GM21576 (cell line): Measurements from ENCODE around the gene F5.

Source experiments
- ATAC-seq: cut with Tn5 transposase; IDR thresholded peaks from one replicate; pipeline ENCODE4 v1.9.1; 2021; ENCODE audit warnings: mild to moderate bottlenecking, moderate library complexity; ENCODE audit not compliant: unreplicated experiment

The F5 gene

DNA sequence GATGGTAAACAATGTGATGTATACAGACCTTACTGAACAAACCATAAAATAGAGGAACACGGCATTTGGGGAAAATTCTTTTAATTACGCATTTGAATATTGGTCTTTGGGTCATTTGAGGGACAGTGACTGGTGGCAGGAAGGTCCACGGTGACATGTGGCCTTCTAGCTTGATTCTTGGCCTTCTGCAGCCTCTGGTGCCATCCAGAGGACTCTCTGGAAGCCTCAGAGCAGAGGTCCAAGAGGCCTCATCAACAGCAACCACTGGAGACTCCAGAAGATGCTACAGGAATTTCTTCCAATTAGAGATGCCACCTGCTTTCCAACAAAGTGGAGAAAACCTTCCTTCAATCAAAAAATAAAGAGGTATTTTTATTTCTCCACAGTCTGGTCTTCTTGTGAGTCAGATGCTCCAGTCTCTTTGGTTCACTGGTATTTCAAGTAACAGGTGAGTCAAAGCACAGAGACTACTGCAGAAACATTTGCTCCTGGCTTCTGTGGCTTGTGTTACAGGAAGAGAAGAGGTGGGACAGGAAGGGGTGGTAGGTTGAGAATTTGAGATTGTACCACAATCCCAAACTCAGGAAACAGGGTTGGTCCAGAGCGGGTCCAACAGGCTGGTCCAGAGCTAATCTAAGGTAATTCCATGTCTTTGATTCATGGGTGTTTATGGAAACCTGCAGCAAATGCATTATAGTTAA, 2.7 kb upstream of the F5 start:
- no peak for ATAC-seq

DNA sequence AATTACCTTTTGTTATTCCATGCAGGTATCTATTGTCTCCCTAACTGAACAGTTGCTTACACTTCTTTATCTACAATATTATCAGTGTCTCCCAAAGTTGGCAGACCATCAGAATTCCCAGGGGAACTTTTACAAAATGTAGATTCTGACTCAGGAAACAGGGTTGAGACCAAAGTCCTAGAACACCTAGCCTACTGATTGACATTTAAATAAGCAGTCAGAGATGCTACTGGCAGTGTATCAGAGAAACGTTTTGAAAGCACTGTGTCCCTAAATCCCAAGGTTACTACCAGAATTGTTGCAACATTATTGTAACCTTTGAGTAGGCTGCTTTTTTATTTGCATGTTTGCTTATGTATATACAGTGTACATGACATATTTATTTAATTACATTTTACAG, 1.8 kb upstream of the F5 start:
- no peak for ATAC-seq

DNA sequence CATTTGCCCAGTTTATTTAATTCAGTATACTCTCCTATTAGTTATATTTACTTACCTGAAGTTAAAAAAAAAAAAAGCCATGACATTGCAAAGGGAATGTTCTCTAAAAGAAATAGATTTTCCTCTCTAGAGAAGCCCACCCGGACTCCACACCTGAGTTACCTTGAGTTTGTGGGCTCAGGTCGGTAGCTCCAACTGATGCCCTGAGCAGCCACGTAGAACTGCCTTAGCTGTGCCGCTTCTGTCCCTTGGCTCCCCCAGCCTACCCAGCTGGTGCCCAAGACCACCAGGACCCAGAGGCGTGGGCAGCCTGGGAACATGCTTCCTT, 250 bp downstream of the F5 start:
- ATAC-seq = no peak

DNA sequence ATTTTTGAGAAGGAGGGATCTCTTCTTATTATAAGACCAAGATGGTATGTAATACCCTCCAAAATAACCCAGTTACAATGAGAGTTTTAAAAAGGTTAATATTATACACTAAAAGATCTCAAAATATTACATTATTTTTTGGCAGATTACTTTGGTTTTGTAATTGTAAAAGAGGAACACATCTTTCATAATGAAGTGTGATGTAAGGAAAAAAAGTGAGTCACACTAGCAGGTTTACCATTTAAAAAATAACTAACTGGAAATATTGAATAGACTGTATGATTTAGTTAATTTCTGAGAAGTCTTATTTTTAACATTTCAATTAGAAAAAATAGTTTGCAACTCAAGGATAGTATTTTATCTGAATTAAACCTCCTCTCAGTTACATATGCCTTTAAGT, 1.1 kb downstream of the F5 start:
- no peak for ATAC-seq

DNA sequence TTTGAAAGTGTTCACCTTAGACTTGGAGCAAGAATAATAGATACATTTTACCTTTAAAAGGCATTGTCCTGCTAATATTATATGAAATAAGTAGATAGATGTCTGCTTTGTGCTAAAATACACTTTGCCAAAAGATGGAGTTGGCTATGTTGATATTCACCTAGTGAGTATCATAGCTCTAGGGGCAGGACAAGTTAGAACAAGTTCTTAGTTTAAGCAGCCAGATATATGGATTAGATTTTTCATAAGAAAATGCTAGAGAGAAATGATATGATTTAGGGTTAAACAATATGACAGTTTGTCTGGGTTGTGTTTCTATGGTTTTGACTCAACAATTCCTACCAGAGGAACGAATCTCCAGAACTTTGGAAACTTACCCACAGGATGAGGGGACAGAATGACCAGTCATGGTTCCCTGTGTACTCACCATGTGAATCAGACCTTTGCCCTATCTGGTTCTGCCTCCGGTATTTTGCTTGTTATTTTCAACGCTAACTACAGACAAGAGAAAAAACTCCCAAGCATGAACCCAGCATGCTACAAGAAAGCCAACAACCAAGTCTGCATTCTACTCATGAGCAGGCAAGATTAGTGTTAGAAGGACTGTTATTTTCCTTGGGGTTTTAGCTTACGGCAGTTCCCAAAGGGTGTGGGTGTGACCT, 1.7 kb downstream of the F5 start:
- ATAC-seq = no peak

DNA sequence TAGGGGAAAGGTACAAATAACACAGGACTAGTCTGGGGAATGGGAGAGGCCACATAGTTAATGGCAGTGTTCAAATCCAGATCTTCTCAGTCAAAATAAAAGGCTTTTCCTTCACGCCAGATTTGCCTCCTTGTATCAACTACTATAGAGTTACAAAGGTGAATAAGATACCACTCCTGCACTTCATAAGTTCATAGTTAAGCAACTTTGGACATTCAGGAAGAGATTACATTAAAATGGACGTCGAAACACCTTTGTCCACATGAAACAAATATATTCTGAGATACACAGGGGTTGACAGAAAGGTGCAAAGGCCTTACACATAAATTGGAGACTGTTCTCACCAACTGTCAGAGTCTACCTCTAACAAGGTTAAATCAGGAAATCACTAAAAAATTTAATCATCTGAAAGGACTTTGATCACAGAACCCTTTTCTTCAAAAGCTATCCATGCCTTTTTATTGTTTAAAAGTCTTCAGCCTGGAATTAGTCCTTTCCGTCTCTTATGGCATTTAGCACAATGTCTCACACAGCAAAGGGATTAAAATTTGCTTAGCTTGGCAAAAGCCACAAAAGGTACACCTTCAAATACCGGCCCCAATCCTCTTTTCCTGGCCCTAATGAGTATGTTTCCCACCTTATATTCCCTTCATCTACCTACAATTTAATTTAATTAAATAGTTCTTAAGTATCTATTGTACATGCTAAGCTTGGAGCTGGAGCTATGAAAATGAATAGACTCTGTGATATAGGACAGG, 8.1 kb downstream of the F5 start:
- ATAC-seq = no peak

DNA sequence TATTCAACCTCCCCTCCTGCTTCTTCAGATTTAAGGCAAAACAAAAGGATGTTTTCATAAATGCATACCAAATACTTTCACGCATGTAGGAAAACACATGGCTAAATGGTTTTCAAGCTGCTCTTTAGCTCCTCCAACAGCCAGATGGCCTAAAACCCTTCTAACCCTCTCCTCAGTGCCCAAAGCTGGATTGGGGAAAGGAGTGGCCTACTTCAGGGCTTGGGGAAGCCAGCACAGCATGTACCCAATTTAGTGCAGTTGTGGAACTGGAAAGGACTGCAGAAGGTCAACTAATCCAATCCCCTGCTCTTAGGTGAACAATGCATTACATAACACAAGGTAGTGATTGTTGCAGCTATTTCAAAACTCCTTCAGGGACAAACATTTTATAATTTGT, 9.3 kb downstream of the F5 start:
- ATAC-seq = no peak

DNA sequence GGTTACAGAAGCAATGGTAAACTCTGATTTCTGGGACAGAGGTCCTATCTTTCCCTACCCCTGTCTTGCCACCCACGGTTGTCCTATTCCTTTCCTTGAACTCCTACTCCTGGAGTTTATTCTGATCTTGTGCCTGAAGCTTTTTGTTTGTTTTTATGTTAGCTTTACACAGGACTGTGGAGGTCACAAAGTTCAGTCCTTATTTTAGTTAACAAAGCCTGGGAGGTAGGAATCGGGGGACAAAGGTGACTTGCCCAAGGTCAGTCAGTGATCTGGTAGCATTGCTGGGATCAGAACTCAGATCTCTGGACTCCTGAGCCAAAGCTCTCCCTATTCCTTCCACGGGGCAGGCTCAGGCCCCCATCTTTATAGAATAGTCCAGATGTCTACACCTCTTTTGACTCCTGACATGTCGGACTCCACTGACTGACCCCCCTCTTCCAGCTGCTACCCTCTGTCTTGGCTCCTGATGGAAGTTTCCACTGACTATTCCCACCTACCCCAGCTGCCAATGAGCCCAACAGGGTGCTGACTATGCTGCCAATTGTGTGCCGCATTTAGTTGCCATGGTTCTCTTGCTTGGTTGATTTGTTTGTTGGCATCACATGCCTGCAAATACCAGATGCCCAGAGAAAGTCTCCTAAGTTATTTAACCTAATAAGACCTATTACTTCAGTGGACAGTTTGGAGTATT, 9.9 kb downstream of the F5 start:
- no peak for ATAC-seq

DNA sequence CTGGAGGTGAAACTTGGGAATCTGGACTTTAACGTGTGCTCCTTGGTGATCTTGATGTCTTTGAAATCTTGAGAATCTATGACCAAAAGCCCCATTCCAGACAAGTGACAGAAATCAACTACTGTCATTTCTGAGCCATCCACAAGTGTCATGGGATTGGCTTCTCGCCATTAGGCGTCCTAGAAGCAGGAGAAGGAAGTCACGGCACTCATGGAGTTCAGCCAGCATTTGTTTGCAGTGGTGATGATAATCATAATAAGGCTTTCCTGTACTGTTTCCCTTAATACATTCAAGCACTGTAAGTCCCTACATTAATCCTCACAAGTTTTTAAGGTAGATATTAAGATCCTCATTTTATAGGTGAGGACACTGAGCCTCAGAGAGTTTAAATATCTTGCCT, 11.9 kb downstream of the F5 start:
- ATAC-seq = no peak

DNA sequence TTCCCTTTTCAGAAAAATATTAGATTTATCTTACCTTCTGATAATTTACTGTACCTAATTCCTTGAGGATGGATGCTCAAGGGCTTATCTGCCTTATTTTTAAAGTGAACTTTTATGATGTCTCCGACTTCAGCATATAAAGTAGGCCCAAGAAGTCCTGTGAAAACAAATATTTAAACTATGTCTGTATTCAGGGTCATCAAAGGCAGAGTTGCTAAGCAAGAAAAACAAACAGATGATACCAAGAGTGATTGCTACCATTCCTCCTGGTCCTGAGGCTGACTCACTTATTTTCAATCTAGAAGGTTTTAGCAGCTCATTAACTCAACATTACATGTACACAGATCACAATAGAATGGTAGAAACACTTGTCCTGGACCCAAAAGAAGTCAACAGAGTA, 14.1 kb downstream of the F5 start:
- ATAC-seq = no peak

DNA sequence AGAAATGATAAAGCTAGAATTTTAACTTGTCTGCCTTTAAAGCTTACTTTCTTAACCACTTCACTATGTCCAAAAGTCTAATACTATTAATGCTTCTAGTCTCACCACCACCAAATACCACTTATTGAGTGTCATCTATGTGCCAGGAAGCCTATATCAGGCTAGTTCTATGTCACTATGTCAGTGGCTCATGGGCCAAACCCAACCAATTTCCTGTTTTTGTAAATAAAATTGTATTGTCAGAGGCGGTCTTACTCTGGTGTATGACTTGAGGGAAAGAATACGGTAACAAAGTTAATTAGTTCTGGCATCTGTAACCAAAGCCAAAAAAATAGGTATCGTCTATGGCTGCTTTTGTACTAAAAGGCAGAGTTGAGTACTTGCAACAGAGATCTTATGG, 14.8 kb downstream of the F5 start:
- no peak for ATAC-seq

DNA sequence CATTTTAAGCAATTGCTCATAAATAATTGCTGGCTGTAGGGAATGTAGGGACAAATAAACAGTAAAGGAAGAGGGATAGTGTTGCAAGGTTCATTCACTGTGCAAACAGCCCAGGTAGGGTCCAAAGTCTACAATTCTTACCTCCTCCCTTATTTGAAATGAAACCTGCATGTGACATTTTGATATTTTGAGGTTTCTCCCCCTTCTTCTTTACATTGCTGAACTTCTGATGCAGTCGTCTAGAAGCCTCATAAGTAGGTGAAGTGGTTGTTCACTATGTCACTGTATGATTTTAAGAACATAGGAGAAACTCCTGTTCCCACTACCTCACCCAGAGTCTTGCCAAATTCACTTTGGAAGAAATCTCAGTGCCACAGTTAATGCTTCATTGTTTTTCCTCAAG, 16.1 kb downstream of the F5 start:
- no peak for ATAC-seq

DNA sequence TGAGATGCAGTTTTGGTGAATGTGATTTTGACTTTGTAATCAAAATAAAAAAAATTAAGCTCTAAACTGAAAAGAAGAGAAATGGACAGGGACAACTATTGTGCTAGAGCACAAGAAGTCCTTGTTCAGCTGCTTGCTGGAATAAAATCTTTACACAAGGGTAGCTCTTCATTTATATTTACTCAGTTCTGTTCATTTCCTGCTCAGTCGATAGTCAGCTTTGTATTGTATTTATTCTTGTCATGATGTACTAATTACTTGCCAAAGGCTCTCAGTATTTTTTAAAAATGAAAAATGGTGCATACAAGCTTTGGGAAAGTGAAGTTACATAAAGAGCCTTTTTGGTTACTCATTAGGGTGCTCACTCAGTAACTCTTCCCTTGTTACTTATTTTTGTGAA, 17.8 kb downstream of the F5 start:
- ATAC-seq = no peak

DNA sequence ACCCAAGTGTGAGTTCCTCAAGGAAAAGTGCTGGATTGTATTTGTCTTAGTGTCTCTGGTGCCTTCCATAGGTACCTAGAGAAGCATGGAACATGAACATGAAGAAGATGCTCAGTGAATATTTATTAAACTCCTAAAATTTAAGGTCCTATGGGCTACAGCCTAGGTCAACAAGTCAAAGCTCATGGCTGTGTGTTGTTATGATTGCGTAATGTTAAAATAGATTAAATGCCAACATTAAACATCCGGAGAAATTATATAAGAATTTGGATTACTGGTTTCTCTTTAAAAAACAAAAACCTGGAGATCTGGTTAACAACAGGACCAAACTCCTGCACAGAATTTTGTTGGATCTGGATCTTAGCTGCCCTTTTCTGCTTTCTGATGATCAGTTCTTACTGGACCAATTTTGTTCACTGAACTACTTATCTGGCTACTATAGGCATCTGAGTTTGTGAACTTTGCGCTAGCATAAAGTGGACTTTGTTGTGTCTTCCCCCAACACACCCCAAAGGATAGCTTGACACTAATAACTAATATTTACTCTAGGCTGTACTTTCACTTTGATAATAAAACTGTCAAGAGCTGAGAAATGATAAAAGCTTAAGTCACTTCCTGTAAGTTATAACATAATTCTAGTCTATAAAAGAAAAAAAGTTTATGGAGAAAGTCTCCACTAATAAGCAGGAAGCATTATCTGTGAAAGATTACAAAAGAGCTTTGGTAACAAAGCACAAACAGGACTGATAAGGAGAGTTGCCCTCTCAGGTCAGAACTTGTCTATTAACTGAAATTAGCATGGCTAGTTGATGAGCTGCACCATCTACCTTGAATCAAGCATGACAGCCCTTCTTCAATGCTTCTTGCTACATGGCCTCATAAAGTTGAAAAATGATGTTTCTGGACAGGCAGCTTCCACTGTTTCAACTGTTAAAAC, 20.7 kb downstream of the F5 start:
- ATAC-seq = no peak

DNA sequence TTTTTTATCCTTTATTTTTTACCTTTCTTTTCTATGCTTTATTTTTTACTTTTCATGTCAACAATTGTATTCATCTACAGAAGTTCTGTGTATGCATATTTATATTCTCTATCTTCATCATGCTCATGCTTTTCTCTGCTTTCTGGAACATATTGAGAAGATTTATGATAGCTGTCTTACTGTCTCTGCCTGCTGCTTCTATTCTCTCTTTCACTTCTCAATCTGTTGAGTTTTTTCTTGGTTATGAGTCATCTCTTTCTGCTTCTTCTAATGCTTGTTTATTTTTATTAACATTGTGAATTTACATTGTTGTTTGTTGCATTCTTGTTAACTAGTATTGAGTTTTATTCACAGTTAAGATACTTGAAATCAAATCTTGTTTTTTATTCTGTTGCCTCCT, 22.6 kb downstream of the F5 start:
- ATAC-seq = no peak

DNA sequence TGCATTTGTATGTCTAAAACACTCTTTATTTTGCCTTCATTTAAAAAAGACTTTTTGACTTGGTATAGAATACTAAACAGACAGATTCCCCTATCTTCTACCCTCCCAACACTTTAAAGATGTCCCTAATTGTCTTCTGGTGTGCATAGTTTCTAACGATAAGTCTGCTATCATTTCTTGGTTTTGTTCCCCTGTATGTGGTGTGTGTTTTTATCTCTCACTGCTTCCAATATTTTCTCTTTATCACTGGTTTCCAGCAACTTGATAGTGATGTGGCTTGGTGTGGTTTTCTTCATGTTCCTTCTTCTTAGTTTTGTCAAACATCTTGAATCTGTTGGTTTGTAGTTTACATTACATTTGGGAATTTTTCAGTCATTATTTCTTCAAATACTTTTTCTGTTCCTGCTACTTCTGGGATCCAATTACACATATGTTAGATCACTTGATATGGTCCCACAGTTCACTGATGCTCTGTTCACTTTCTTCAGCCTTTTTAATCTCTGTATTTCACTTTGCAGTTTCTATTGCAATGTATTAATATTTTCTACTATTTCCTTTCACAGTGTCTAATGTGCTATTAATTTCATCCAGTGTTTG, 23.2 kb downstream of the F5 start:
- ATAC-seq = no peak

DNA sequence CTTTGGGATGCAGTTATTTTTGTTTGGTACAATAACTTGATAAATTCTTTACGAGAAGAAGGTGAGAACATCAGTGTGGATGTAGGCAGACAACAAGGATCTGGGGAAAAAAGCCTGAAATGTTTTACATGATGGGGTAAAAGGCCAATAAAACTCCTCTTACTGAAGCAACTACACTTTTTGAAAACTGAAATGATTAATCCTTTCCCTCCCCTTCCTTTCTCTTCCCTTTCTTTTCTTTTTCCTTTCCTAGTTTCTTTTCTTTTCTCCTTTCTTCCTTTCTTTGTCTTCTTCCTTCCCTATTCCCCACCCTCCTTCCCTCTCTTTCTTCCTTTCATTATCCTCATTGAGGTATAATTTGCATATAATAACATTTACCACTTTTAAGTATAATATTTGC, 24.6 kb downstream of the F5 start:
- no peak for ATAC-seq

DNA sequence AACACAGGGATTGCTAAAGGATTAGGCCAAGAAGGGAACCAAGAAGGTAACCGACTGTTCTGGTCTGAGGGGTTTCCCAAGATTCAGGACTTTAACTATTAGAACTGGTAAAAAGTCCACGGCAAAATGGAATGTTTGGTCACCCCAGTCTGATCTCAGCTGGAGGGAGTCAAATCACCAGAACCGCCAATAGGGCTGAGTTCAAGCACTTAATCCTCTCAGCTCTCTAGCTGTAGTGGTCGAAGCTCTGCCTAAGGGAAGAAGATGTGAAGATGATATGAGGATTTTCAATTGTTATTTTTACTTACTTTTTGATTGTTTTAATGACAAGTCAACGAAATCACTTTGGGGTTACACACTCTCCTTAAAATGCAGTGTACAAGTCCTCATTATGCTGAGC, 29.1 kb downstream of the F5 start:
- ATAC-seq = no peak

DNA sequence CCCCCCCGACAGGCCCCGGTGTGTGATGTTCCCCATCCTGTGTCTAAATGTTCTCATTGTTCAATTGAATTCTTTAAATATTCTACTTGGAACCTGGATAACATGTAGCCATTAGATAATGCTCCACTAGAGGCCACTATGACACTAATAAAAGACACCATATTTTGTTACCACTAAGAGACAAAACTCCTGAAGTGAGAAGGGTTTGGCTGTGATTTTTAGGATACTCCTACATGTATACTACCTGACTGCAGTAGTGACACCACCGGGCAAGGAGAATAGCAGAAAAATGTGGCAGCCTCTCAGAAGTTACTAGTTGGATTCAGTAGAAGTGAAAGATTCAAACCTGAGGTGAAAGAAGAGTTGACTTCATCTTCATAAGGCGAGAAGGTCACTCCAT, 36.0 kb downstream of the F5 start:
- ATAC-seq = peak; percentile 66

DNA sequence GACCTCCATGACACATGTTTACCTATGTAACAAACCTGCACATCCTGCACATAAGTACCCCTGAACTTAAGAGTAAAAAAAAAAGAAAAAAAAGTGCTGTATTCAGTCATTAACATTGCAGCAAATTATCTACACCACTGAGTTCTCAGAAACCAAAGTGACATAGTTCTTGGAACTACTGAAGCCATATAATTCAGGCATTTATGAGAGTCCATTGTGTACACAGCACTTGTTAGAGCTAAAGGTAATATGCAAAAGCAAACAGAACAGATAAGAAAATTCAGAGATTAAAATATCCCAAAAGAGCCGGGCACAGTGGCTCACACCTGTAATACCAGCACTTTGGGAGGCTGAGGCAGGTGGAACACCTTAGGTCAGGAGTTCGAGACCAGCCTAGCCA, 38.0 kb downstream of the F5 start:
- no peak for ATAC-seq
